ENCODE results near the gene OR7G3.
A peak's percentile ranks its signal among the peaks of the same experiment; 100 is the strongest.

The OR7G3 gene

DNA sequence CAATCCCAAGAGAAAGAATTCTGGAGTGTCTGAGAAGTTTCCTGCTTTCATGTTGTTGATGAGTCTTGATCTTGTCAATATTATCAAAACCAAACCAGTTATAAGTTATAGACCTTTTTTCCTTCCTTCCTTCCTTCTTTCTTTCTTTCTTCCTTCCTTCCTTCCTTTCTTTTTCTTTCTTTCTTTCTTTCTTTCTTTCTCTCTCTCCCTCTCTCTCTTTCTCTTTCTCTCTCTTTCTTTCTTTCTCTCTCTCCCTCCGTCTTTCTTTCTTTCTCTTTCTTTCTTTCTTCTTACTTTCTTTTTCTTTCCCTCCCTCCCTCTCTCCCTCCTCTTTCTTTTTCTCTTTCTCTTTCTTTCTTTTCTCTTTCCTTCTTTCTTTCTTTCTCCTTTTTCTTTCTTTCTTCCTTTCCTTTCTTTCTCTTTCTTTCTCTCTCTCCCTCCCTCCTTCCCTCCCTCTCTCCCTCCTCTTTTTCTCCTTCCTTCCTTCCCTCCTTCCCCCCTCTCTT, at the start of gene OR7G3:
TSS of gene OR7G3 (minus strand) at position 51 of the 506 bp plus-strand sequence. CDS start at position 51, 0 bp downstream.
- no peak for DNase-seq (ENCODE audit: low read depth in 1 of 2, low spot score in 1 of 2)

DNA sequence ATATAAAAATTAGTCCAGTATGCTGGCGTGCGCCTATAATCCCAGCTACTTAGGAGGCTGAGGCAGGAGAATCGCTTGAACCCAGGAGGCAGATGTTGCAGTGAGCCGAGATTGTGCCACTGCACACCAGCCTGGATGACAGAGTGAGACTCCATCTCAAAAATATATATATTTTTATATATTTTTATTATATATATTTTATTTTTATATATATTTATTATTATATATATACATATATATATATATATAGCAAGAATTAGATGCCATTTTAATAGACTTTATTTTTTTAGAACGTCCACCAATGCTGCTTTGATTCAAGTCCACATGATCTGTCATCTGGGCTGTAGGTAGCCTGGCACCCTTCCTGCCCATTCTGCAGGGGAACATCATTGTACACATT, 48.6 kb upstream of the OR7G3 start:
- DNase-seq (ENCODE audit: low read depth in 1 of 2, low spot score in 1 of 2), result no peak

DNA sequence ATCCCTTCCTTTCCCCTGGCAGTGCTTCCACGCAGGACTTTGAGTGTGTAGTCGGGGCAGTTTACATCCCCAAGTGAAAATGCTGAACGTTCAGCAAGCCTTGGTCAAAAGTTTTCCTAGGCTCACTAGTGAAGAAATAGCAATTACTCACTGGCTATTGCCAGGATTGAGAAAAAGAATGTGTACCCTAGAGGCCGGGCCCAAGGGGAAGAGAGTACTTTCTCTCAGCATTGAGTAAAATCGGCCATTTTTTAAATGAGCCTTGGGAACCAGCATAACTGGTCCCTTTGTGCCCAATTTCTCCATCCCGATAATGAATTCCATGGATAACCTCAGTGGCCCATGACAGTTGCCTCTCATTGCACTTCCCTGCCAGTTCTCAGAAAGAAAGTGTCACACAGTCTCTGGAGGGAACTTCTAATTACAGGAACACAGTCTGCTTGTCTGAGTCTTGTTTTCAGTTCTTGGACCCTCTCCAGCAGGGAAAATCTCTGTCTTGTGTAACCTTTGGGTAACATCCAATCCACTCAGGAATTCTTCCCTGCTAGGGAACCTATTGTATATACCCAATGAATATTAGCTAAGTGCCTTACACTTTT, 44.7 kb upstream of the OR7G3 start:
- DNase-seq (ENCODE audit: low read depth in 1 of 2, low spot score in 1 of 2), result no peak

DNA sequence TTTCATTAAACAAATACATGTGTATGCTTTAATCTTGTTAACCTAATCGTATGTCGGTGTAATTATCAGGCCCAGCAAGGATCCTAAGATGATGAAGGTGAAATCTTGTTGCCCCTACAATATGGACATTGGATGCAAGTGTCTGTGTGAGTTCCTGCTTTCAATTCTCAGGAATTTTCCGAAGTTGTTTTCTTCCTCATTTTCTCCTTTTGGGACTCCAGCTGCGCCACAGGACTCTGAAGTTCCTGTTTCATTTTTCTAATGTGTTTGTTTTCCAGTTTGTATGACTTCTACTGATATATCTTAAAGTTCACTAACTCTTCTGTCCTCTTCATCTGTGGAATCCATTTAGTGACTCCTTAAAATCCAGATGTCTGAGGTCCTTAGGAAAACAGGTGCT, 40.1 kb upstream of the OR7G3 start:
- no peak for DNase-seq (ENCODE audit: low read depth in 1 of 2, low spot score in 1 of 2)

DNA sequence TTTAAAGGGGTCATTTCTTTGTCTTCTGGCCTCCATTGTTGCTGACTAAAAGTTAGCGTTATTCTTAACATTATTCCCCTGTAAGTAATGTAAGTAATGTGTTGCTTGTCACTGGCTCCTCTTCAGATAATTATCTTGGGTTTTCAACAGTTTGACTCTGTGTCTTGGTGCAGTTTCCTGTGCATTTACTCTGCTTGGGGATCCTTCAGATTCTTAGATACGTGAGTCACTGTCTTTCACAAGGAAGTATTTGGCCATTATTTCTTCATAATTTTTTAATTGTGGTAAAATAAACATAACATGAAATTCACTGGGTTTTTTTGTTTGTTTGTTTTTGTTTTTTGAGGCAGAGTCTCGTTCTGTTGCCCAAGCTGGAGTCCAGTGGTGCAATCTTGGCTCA, 38.5 kb upstream of the OR7G3 start:
- no peak for DNase-seq (ENCODE audit: low read depth in 1 of 2, low spot score in 1 of 2)

DNA sequence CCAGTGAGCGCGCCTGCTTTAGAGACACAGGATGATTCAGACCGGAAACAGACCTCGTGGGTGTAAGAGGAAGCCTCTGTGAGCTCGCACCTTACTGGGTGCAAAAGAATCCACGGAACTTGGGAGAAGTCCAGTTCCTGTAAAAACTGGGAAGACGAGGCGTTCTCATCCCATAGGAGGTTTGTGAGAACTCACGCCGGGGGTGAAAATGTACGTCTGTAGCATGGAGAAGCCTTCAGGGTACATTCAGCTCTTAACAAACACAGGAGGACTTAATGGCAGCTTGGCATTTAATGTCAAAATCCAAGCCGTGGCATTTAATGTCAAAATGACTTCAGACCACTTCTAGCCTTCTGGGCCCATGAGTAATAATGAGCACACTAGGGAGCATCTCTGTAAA, 34.7 kb upstream of the OR7G3 start:
- DNase-seq (ENCODE audit: low read depth in 1 of 2, low spot score in 1 of 2), result no peak

DNA sequence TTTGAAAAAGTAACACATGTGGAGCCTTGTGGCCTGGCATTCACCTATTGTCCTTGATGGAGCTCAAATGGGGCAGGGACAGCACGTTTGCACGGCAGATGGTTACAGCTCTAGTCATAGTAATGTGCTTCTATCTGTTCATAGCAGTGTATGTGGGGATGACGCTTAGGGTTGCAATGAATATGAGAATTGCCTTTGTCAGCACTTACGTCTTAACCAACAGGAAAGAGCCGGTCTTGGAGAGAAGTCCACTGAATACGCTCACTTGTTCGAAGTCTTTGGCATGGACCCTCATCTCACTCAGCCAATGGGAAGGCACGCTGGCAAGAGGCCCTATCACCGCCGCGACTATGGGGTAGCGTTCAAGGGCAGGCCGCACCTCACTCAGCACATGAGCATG, 33.1 kb upstream of the OR7G3 start:
- DNase-seq (ENCODE audit: low read depth in 1 of 2, low spot score in 1 of 2), result no peak

DNA sequence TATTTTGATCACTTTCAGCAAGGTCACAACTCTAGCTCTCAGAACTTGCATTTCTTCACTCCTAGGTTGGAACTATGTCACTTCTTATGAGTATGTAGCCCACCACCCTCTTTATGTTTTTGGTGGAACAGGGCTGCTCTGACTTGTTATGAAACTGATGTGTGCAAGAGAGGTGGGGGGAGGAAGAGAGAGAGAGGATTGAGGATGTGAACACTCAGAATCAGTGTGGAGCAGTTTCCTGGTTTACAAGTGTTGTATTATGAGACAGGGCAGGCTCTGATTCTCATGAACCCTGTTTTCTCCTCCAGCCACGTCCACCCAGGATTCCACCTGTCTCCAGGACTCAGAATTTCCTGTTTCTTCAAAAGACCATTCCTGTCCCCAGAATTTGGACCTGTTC, 29.6 kb upstream of the OR7G3 start:
- DNase-seq (ENCODE audit: low read depth in 1 of 2, low spot score in 1 of 2), result no peak

DNA sequence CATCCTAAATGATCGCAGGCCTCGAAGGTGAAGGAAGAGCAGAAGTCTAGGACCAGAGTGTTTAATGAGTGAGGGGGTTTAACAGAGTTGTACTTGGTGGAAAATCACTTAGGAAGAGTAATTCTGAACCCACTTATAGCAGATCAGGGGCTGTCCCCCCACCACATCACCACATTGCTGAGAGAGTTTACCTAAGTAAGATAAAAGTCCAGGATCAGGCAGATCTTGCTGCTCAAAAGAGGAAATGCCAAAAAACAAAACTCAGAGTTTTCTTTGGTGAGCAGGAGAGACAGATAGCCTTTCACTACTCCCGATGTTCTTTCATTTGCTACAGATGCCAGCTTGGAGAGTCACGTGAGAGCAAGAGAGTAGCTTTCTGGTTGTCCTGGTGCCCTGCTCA, 28.8 kb upstream of the OR7G3 start:
- no peak for DNase-seq (ENCODE audit: low read depth in 1 of 2, low spot score in 1 of 2)

DNA sequence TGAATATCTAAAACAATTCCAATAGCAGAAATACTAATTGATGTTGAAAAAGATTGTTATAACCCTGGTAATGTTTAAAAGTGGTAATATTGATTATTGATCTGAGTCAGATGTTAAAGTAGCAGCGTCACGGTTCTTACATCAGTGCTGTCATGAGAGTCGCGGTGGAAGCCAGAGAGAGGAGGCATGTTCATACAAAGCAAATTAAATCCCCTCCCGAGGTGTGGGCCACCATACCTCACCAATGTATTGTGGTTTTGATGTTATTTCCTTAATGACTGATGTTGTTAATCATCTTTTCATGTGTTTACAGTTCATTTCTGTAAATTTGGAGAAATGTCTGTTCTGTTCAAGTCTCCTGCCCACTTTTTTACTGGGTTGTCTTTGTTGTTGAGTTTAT, 24.6 kb upstream of the OR7G3 start:
- no peak for DNase-seq (ENCODE audit: low read depth in 1 of 2, low spot score in 1 of 2)

DNA sequence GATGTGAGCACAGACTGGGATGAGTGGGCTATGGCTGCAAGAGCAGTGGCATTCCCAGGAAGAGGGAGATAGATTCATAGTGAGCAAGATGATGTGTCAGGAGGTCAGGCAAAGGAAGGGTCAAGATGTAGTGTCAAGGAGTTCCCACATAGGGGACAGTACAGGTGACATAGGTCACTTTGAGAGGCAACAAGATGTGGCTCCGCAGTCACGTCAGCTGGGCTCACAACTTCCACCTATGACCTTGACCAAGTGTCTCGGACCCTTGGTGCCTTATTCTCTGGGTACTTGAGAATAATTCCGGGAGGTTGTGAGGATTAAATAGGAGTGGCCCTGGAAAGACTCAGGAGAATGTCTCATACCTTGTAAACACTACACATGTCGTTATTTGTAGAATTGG, 23.9 kb upstream of the OR7G3 start:
- DNase-seq (ENCODE audit: low read depth in 1 of 2, low spot score in 1 of 2), result no peak

DNA sequence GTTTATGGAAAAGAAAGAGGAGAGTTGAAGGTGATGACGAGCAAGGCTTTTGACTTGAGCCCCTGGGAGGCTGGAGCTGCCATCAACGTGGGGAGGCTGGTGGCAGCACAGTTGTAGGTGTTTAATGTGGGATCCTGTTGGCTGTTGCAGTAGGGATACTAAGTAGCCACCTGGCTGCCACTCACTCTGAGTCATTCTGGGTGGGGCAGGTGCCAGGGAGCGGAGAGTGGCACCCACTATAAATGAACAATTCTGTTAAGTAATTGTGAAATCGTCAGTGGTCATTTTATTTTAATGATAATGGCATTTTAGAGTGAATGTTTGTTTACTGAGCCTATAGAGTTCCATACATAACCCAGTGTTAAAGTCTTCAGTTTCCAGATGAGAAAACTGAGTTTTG, 23.2 kb upstream of the OR7G3 start:
- no peak for DNase-seq (ENCODE audit: low read depth in 1 of 2, low spot score in 1 of 2)

DNA sequence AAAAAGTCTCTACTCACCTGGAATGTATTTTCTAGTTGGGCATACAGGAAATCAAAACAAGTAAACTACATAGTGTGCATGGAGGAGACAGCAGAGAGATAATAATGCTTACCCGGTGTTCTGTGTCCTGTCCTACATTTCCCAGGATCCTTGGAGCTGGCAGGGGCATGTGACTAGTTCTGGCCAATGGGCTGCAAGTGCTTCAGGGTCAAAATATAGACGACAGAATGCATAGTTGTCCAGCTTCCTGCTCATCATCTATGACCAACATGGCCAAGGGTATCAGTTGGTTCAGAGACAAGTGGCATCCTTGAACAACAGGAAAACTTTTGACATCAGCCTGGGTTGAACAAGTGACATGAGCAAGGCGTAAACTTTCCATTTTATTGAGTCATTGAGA, 21.9 kb upstream of the OR7G3 start:
- no peak for DNase-seq (ENCODE audit: low read depth in 1 of 2, low spot score in 1 of 2)

DNA sequence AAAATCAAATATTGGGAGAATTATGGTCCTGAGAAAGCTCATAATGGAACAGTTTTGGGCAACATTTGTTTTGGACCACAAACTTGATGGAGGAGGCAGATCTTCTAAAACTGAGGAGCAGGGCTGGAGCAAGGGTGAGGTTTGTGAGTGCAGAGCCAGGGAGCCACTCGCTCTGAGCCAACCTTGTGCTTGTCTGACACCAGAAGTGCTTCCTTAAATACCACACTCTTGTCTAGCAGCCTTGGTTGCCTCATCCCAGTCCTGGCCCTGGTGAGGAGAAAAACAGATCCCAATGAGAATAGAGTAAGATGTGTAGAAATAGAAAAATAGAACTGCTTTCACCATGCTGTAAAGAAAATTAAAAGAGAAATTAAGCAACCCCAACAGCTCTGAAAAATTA, 20.1 kb upstream of the OR7G3 start:
- no peak for DNase-seq (ENCODE audit: low read depth in 1 of 2, low spot score in 1 of 2)

DNA sequence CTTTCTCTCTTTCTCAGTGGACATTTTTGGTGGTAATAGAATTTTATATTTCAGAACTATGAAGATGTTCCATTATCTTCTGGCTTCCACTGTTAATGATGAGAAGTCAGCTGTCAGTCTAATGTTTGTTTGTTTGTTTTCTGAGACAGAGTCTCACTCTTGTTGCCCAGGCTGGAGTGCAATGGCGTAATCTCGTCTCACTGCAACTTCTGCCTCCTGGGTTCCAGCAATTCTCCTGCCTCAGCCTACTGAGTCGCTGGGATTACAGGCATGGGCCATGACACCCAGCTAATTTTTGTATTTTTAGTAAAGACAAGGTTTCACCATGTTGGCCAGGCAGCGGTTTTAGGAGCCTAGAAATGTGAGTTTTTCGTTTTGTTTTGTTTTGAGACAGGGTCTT, 18.2 kb upstream of the OR7G3 start:
- DNase-seq (ENCODE audit: low read depth in 1 of 2, low spot score in 1 of 2), result no peak

DNA sequence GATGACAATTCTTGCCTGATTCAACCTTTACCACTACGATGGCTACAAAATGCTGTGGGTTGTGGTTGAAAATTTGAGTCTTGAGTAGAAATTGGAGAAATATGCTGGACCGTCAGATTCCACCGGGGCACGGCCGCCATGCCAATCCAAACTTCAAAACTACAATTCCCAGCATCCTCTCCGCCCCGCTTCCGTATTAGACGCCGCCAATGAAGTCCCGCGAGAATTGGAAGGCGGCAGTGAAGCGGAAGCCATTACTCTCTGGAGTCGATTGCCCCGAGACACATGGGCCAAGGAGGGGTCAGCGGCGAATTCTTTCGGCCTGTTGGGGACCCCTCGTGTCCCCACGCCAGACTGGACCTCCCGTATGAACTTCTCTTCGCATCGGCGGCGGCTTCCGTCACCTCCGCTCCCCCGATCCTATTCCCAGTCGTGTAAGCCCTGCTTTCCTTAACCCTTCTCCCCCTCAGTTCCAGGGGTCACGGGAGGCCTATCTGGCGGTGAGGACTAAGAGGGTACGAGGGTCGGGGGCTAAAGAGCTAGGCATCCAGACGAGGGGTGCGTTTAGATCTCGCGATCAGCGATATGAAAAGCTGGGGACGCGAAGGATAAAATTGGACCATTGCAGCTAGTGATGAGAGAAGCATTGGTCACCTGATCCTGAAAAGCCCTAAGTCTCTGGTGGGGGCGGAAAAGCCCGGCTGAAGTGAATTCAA, 13.6 kb upstream of the OR7G3 start, which contains the start of gene ZNF317:
TSS of gene ZNF317 (plus strand) at position 239 of the 716 bp plus-strand sequence. CDS start 15,620 bp downstream, outside the sequence.
- peak; percentile 70 to 72 for DNase-seq (ENCODE audit: low read depth in 1 of 2, low spot score in 1 of 2)

DNA sequence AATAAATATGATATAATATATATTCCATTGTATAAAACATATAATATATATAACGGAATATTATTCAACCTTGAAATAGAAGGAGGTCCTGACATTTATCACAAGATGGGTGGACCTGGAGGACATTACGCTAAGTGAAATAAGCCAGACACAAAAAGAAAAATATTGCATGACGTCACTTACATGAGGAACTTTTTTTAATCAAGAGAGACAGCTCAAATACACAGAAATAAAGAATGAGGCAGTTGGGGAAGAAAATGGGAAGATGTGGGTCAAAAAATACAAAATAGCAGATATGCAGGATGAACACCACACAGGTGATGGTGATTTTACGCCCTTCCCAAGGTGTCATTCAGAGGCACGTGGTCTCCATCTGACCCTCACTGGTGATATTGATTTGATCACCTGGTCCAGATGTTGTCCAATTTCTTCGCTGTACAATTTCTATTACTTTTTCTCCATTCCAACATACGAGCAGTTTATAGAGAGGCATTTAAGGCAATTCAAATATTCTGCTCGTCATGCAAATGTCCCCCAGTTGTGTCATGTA, 12.9 kb upstream of the OR7G3 start:
- no peak for DNase-seq (ENCODE audit: low read depth in 1 of 2, low spot score in 1 of 2)

DNA sequence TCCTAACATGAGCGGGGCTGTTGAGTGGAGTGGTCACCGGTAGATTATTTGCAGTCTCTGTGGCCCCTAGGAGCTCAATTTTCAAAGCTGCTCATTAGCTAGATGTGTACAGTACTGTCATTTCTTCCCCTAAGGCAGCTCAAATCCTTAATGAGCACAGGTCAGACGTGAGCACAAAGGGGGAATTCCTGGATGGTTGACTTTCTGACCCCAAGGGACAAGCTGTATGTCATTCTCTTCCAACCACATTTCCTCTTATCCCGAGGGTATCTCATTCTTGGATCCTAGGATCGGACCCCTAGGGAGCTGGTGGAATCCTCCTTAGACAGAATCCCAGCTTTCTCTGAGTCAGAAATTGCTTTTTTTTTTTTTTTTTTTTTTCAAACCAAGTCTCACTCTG, 5.7 kb upstream of the OR7G3 start:
- no peak for DNase-seq (ENCODE audit: low read depth in 1 of 2, low spot score in 1 of 2)

DNA sequence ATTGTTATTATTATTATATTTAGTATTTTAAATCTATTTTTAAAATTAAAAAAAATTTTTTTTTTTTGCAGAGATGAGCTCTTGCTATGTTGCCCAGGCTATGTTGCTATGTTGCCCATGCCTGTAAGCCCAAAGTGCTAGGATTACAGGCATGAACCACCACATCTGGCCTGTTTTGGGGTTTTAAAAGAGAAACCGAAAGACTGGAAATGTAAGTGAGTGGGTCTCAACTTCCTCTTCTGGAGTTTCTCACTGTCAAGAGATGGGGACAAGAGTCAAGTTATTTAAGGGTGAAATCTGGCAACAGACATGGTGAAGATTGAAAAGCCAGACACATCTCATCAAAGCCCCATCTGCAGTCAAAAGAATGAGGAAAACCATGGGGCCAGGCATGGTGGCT, 4.2 kb upstream of the OR7G3 start:
- no peak for DNase-seq (ENCODE audit: low read depth in 1 of 2, low spot score in 1 of 2)

DNA sequence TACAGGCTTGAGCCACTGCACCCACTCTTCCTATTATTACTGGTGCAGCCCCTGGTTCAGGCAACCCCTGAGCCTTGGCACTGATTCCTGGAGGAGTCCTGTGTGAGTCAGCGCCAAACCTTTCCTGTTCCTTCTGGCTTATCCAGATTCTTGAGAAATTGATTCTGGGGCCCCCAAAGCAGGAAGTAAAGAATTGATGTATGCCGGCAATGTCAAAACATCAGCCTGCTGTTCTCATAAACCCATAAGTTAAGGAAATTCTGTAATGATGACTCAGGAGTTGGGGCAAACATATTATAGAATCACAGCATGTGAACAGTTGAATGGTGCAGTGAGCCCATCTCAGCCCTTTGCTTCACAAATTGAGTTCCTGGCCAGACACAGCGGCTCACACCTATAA, 1.4 kb upstream of the OR7G3 start:
- no peak for DNase-seq (ENCODE audit: low read depth in 1 of 2, low spot score in 1 of 2)

DNA sequence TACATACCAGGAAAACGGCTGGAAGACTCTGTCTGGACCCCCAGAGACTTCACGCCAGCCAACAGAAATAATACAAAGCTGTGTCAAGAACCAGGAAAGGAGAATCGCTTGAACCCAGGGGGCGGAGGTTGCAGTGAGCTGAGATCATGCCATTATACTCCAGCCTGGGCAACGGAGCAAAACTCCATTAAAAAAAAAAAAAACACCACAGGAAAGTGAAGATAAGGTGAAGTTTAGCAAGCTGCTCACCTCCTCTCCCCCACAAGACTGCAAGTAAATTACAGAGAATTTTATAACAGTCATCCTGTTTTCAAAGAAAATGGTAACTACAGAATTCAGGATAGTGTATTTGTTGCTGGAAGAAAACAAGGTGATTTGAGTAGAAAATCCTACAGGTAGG, 10.2 kb downstream of the OR7G3 start:
- DNase-seq (ENCODE audit: low read depth in 1 of 2, low spot score in 1 of 2), result no peak

DNA sequence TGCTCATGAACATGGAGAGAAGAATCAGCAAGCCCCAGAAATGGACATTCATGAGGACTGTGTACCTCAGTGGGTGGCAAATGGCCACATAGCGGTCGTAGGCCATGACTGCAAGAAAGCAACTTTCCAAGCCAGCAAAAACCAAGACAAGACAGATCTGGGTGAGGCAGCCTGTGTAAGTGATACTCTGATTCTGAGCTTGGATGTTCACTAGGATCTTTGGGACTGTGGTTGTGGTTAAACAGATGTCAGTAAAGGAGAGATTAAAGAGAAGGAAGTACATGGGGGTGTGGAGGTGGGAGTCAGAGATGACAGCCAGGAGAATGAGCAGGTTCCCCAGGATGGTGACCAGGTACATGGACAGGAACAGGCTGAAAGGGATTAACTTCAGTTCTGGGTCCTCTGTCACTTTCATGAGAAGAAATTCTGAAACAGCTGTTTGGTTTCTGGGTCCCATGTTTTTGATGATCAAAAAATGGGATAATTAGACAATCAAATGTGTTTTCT, 11.4 kb downstream of the OR7G3 start, which contains the start of gene OR7G1:
TSS of gene OR7G1 (minus strand) at position 457 of the 507 bp plus-strand sequence. CDS start at position 457, 0 bp downstream.
- DNase-seq (ENCODE audit: low read depth in 1 of 2, low spot score in 1 of 2), result no peak

Measured in stimulated activated CD4-positive, alpha-beta T cell treated with anti-CD3 and anti-CD28 coated beads, Interleukin-15, amount 100 ng/mL, for 1 hour (primary cell).